ENCODE data around the gene HSD17B4. TPM values are rescaled to one million over a fixed set of nuclear protein-coding genes. Genes with fewer than 3 reads are reported as not detected.

The HSD17B4 gene
- total RNA-seq, 2 donors from 2014 or later = 168 to 174 TPM

DNA sequence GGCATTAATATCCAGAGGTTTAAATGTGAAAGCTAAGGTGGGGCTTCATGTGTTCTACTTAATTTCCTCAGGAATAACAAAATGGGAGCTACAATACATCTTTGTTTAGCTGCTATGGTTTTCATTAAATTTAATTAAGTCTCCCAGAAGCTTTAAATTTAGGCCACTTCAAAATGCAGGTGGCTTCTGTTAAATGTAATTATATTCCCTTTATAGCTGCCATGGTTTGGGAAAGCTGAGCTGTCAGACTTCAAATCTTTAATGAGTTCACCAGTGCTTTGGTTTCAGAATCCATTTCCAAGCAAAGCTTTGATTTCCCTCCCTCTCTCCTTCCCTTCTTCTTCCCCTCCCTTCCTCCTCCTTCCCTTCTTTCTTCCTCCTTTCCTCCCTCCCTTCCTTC is 118.6 kb downstream of the HSD17B4 start:
- ATAC-seq (ENCODE audit: insufficient number of reproducible peaks, low FRiP score, low read depth) (no peak), DNase-seq (ENCODE audit: low spot score) (no peak)
- TF ChIP-seq, protein P1, sequence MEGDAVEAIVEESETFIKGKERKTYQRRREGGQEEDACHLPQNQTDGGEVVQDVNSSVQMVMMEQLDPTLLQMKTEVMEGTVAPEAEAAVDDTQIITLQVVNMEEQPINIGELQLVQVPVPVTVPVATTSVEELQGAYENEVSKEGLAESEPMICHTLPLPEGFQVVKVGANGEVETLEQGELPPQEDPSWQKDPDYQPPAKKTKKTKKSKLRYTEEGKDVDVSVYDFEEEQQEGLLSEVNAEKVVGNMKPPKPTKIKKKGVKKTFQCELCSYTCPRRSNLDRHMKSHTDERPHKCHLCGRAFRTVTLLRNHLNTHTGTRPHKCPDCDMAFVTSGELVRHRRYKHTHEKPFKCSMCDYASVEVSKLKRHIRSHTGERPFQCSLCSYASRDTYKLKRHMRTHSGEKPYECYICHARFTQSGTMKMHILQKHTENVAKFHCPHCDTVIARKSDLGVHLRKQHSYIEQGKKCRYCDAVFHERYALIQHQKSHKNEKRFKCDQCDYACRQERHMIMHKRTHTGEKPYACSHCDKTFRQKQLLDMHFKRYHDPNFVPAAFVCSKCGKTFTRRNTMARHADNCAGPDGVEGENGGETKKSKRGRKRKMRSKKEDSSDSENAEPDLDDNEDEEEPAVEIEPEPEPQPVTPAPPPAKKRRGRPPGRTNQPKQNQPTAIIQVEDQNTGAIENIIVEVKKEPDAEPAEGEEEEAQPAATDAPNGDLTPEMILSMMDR (IDR thresholded peaks at IDR 0.05) = no peak
- H3K27ac ChIP-seq = no peak overlapping the region
- H3K4me3 ChIP-seq = no peak overlapping the region
- no peaks in the 10 kb centered on the region for H3K9me3 ChIP-seq
- H3K36me3 ChIP-seq = no peaks in the 10 kb centered on the region
- no peaks in the 10 kb centered on the region for H3K4me1 ChIP-seq (ENCODE audit: control insufficient read depth in 1 of 2, low read depth in 2 of 2)
- no peaks in the 10 kb centered on the region for H3K27me3 ChIP-seq (replicated peaks; ENCODE audit: insufficient read depth)

DNA sequence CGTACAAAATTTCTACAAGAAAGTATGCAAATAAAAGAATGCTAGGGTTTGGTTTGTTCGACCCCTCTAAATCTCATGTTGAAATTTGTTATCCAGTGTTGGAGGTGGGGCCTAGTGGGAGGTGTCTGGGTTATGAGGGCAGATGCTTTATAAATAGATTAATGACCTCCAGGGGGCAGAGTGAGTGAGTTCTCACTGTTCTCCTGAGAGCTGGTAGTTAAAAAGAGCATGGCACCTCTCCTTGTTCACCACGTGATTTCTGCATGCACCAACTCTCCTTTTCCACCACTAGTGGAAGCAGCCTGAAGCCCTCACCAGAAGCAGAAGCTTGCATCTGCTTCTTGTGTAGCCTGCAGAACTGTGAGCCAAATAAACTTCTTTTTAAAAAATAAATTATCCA is 126.6 kb downstream of the HSD17B4 start:
- H3K9me3 ChIP-seq = no peaks in the 10 kb centered on the region
- H3K36me3 ChIP-seq = no peaks in the 10 kb centered on the region
- DNase-seq (ENCODE audit: low spot score) (no peak), ATAC-seq (ENCODE audit: insufficient number of reproducible peaks, low FRiP score, low read depth) (no peak)
- no peaks in the 10 kb centered on the region for H3K27me3 ChIP-seq (replicated peaks; ENCODE audit: insufficient read depth)
- H3K4me1 ChIP-seq (ENCODE audit: control insufficient read depth in 1 of 2, low read depth in 2 of 2) = no peaks in the 10 kb centered on the region
- H3K27ac ChIP-seq = no peak overlapping the region
- TF ChIP-seq, protein P1 (IDR thresholded peaks at IDR 0.05) = no peak
- H3K4me3 ChIP-seq = no peak overlapping the region

DNA sequence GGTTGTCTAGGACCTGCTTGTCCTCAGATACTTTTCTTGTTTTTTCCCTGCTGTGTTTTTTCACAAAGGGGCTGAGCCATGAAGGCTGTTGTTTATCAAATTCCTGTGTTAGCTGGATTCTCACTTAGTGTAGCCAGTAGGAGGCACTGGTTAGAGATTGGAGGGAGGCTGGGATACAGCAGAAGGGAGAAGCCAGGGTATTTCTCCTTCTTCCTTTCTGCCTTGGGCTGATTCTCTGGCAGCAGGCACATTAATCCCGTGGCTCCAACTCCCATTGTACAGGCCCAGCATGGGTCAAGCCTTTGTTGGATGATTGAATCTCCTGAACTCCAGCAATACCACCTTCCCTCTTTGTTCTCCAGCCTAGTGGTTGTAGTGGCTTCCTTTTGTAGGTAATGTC is 130.7 kb downstream of the HSD17B4 start:
- no peak overlapping the region for H3K27ac ChIP-seq
- ATAC-seq (ENCODE audit: insufficient number of reproducible peaks, low FRiP score, low read depth) = no peak
- H3K4me1 ChIP-seq (ENCODE audit: control insufficient read depth in 1 of 2, low read depth in 2 of 2) = peaks cover 0 to 6% of the 10 kb centered on the region in 2 donors

DNA sequence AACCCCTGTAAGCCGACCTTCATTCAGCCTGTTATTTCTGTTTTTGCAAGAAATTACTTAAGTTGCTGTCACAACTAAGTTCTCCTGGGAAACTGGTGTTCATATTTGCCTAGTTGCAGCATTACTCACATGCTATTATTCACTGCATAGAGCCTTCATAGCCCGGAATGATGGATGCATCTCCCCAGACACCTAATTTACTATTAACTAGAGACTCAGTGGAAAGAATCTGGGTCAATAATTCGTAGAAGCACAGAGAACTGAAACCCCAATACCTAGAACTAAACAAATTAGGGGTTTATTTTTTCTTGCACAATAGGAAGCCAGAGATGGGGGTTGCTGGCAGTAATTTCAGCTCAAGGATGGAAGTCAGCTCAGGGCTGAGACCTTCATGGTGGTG is 131.4 kb downstream of the HSD17B4 start:
- DNase-seq (ENCODE audit: low spot score) (no peak), ATAC-seq (ENCODE audit: insufficient number of reproducible peaks, low FRiP score, low read depth) (no peak)
- H3K9me3 ChIP-seq = no peaks in the 10 kb centered on the region
- no peak overlapping the region for H3K4me3 ChIP-seq
- no peaks in the 10 kb centered on the region for H3K36me3 ChIP-seq
- peaks cover 0 to 6% of the 10 kb centered on the region in 2 donors for H3K4me1 ChIP-seq (ENCODE audit: control insufficient read depth in 1 of 2, low read depth in 2 of 2)
- H3K27ac ChIP-seq = no peak overlapping the region
- TF ChIP-seq, protein P1 (IDR thresholded peaks at IDR 0.05) = no peak
- no peaks in the 10 kb centered on the region for H3K27me3 ChIP-seq (replicated peaks; ENCODE audit: insufficient read depth)

More for the DNA sequence above, 130.7 kb downstream of the HSD17B4 start:
- H3K27me3 ChIP-seq (replicated peaks; ENCODE audit: insufficient read depth) = no peaks in the 10 kb centered on the region
- no peak overlapping the region for H3K4me3 ChIP-seq
- DNase-seq (ENCODE audit: low spot score) = no peak
- no peaks in the 10 kb centered on the region for H3K36me3 ChIP-seq
- H3K9me3 ChIP-seq = no peaks in the 10 kb centered on the region
- TF ChIP-seq, protein P1 (IDR thresholded peaks at IDR 0.05) = no peak

Other genes with a start within 250 kb of the HSD17B4 start
- gene TNFAIP8, start 96.5 kb upstream of the HSD17B4 start, total RNA-seq = 10 to 100 TPM; 16.8 to 34.1 TPM
- 1 to 10 TPM in 1 of 2 donors, not detected in 1; 2.2 TPM for gene FAM170A, start 177.1 kb downstream of the HSD17B4 start, total RNA-seq

Measured in thoracic aorta (tissue), 2 donors.